ENCODE measurements around the gene EDDM3A. TPM values are rescaled to one million over a fixed set of nuclear protein-coding genes. Genes with fewer than 3 reads are reported as not detected.
A peak's percentile ranks its signal among the peaks of the same experiment; 100 is the strongest.

EDDM3A gene
- total RNA-seq, 2 experiments from 2014 or later: not detected

- H3K27ac Mint-ChIP-seq: no peak overlapping the region
- no peak for ATAC-seq
- CTCF ChIA-PET: interaction anchor here (1.0 to 1.8 kb wide), 3 partner anchors 84 to 196 kb away, joined by 3 to 4 read pairs (median 3); partner anchors contain the start of gene RNASE4
- no peaks in the 10 kb centered on the region for H3K9me3 Mint-ChIP-seq
- intact Hi-C loops (cut with micrococcal nuclease): no loop called here
- H3K27me3 Mint-ChIP-seq: peaks cover 6% of the 10 kb centered on the region
- H3K36me3 Mint-ChIP-seq (ENCODE audit: low read depth): no peaks in the 10 kb centered on the region
- POLR2A ChIA-PET: no interaction called here
- H3K4me3 Mint-ChIP-seq: no peak overlapping the region
- TF ChIP-seq CTCF (IDR thresholded peaks at IDR 0.05): no peak
- H3K4me1 Mint-ChIP-seq (ENCODE audit: low read depth): no peaks in the 10 kb centered on the region
- no peak for DNase-seq
These were observed 29.4 kb downstream of the EDDM3A start for GRCh38 chr14:20775043-20775442.

GRCh38 chr14:20775901-20776300 lies 30.2 kb downstream of the EDDM3A start:
- POLR2A ChIA-PET: no interaction called here
- H3K4me1 Mint-ChIP-seq (ENCODE audit: low read depth): peaks cover 2% of the 10 kb centered on the region
- peaks cover 3% of the 10 kb centered on the region for H3K27me3 Mint-ChIP-seq
- no peak overlapping the region for H3K27ac Mint-ChIP-seq
- no peak for TF ChIP-seq CTCF (IDR thresholded peaks at IDR 0.05)
- DNase-seq (no peak), ATAC-seq (no peak)
- H3K9me3 Mint-ChIP-seq: no peaks in the 10 kb centered on the region
- H3K4me3 Mint-ChIP-seq: no peak overlapping the region
- H3K36me3 Mint-ChIP-seq (ENCODE audit: low read depth): no peaks in the 10 kb centered on the region
- intact Hi-C loops (cut with micrococcal nuclease): no loop called here
- CTCF ChIA-PET: interaction anchor here (1.0 to 1.8 kb wide), 3 partner anchors 85 to 195 kb away, joined by 3 to 4 read pairs (median 3); partner anchors contain the start of gene RNASE4

- H3K27ac Mint-ChIP-seq: peak overlapping the region; percentile 39
- no peaks in the 10 kb centered on the region for H3K9me3 Mint-ChIP-seq
- DNase-seq (peak; percentile 5), ATAC-seq (no peak)
- peak overlapping the region; percentile 49 for H3K4me3 Mint-ChIP-seq
- ChIA-PET POLR2A (no interaction called here), CTCF (interaction anchor here (0.7 to 1.9 kb wide), 5 partner anchors 25 to 322 kb away, joined by 3 to 8 read pairs (median 3); no protein-coding TSS in a partner anchor)
- H3K4me1 Mint-ChIP-seq (ENCODE audit: low read depth): peaks cover 20% of the 10 kb centered on the region
- no peak for TF ChIP-seq CTCF (IDR thresholded peaks at IDR 0.05)
- H3K27me3 Mint-ChIP-seq: peaks cover 2% of the 10 kb centered on the region
- intact Hi-C loops (cut with micrococcal nuclease): no loop called here
- H3K36me3 Mint-ChIP-seq (ENCODE audit: low read depth): no peaks in the 10 kb centered on the region
These were observed 36.1 kb downstream of the EDDM3A start for GRCh38 chr14:20781803-20782202.

DNA sequence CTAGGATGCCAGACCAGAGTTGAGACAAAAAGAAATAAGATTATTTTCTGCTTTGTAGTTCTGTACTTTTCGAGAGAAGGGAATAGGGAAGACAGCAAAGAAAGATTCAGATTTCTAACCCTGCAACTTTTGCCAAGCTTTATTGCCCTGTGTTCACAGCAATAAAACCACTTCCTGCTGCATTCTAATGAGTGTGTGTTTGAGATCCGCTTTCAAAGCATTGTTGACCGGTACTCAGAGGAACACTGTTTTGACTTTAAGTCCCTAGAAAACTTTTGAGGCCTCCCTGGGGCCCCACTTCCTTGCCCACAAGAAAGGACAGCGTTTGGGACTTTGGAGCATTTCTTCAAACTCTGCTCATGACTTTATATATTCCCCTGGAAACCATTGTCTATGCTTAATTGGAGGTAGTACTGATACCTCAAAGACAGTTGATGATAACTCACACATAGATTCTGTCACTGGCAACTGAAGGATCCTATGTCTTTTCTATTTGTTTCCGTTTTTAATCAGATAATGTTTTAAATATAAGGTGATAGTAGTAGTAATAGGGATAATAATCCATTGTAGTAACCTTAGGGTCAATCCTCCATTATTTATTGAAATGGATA lies 36.7 kb downstream of the EDDM3A start:
- peak; percentile 67 for ATAC-seq
- DNase-seq: peak; percentile 4
- TF ChIP-seq CTCF (IDR thresholded peaks at IDR 0.05): no peak
- H3K4me1 Mint-ChIP-seq (ENCODE audit: low read depth): peaks cover 20% of the 10 kb centered on the region
- H3K36me3 Mint-ChIP-seq (ENCODE audit: low read depth): no peaks in the 10 kb centered on the region
- H3K27me3 Mint-ChIP-seq: peaks cover 2% of the 10 kb centered on the region
- ChIA-PET CTCF (interaction anchor here (1.1 to 1.9 kb wide), 3 partner anchors 26 to 322 kb away, joined by 3 to 8 read pairs (median 3); no protein-coding TSS in a partner anchor), POLR2A (no interaction called here)
- no peaks in the 10 kb centered on the region for H3K9me3 Mint-ChIP-seq
- peak overlapping the region; percentile 39 for H3K27ac Mint-ChIP-seq
- intact Hi-C loops (cut with micrococcal nuclease): no loop called here
- peak overlapping the region; percentile 49 for H3K4me3 Mint-ChIP-seq

DNA sequence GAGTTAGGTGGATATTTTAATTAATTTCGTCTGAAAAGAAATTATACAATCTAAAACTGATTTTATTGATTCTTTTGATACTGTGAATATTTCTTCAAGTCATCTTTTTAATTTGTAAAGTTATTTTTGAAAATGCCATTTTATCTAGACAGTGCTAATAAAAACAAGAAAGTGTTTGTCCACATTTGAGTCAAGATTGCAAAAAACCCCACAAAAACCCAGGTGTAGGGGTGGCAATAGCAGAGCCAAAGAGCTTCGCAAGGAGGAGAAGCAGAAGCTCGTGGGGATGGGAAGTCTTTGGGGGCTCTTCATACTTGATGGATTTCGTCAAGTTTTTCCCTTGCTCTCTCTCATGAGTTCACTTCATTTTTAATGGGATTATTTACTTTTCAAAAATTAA lies 41.3 kb downstream of the EDDM3A start:
- CTCF ChIA-PET: no interaction called here
- TF ChIP-seq CTCF (IDR thresholded peaks at IDR 0.05): no peak
- Mint-ChIP-seq H3K9me3 (no peaks in the 10 kb centered on the region), H3K27me3 (no peaks in the 10 kb centered on the region), H3K36me3 (ENCODE audit: low read depth) (no peaks in the 10 kb centered on the region), H3K27ac (no peak overlapping the region), H3K4me3 (no peak overlapping the region), H3K4me1 (ENCODE audit: low read depth) (peaks cover 7% of the 10 kb centered on the region)
- POLR2A ChIA-PET: no interaction called here
- no peak for ATAC-seq
- DNase-seq: no peak
- intact Hi-C loops (cut with micrococcal nuclease): no loop called here

Measured in activated CD8-positive, alpha-beta T cell treated with anti-CD3 and anti-CD28 coated beads for 36 hours (primary cell).